GM19023 (cell line): ENCODE results near the gene ABCA2.

Experiments used
- ATAC-seq: cut with Tn5 transposase; IDR thresholded peaks from one replicate; pipeline ENCODE4 v1.9.1; 2021; ENCODE audit warnings: mild to moderate bottlenecking, moderate library complexity; ENCODE audit not compliant: unreplicated experiment

ABCA2 gene

GRCh38 chr9:136968333-136969127 is 59.5 kb downstream of the ABCA2 start:
- no peak for ATAC-seq

GRCh38 chr9:136965771-136966484 is 62.1 kb downstream of the ABCA2 start:
- no peak for ATAC-seq

GRCh38 chr9:136964833-136965422 is 63.1 kb downstream of the ABCA2 start:
- no peak for ATAC-seq

DNA sequence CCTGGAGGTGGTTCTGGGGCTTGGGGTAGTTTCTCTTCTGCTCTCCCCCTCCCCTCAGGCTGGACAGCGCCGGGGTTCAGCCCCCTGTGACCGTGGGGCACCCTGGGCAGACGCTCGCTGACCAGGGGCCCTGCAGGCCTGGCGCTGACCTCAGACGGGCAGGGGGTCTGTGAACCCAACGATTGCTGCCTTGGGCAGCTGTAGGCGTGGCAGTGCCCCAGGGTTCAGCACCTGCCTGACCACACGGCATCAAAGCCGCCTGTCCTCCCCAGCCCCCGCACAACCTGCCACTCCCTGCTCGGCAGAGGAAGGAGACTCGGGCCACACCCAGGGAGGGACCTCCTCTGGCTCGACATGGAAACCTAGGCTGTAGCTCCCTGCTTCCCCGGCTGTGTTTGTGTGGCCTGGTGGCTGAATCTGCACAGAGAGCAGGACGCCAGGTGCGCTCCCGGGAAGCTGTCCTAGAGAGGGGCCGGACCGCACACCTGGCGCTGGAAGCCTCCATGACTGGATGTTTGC is 63.8 kb downstream of the ABCA2 start:
- no peak for ATAC-seq

DNA sequence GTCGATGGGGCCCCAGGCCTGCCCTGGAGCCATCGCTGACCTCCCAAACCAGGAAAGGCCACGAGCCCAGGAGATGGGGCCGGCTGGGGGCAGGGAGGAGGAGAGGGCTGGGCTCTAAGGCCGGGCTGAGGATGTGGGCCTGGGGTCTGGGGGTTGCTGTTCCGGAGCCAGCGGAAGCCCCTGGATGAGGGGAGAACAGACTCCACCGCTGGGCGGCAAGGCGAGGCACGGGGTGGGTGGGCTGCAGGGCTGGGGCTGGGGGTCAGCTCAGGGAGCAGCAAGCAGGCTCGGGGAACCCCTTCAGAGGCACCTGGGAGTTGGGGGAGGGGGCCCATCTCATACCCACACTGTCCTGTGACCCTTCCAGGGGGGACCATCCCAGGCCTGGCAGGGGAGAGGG is 64.3 kb downstream of the ABCA2 start:
- ATAC-seq, result no peak

- ATAC-seq, result no peak
Observed at GRCh38 chr9:136963341-136963740, 64.7 kb downstream of the ABCA2 start.

- ATAC-seq, result no peak
Observed at GRCh38 chr9:136962701-136963248, 65.3 kb downstream of the ABCA2 start.

DNA sequence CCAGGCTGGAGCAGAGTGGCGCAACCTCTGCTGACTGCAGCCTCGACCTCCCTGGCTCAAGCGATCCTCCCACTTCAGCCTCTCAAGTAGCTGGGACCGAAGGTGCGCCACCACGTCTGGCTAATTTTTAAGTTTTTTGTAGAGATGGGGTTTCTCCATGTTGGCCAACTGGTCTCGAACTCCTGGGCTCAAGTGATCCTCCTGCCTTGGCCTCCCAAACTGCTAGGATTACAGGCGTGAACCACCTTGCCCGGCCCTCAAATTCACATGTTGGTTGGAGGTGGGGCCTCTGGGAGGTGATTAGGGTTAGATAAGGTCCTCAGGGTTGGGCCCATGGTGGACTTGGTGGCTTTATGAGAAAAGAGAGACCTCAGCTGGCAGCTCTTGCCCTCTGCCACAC is 65.9 kb downstream of the ABCA2 start:
- no peak for ATAC-seq

DNA sequence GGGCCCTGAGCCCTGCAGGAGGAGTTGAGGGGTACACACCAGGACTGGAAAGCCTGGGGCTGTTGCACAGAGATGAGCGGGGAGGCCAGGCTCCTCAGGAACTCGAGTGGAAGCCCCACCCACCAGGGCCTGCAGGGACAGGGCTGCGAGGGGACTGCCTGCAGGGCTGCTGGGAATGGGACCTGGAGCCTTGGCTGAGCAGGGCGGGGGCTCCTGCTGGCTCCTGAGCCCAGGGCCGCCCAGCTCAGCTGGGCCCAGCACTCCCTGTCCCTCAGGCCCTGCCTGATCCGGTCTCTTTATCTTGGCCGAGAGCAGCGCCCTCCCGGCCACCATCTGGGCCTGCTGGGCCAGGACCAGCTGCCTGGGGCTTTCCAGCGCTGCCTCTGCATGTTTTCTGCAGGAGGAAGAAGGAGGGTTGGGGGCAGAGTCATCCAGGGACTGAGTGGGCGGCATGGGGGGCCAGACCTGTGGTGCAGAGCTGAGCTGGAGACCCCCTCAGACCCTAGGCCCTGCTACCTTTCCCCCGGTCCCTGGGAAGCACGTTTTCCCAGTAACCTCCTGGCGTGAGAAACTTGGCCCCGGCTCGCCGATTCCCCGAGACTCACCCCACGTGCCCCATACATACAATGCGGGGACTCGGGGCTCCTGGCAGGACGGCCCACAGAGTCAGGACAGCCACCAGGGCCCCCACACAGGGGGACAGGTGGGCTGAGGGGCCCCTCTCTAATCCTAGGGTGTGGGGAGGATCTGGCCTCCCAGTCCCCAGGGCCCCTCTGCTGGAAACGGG is 66.6 kb downstream of the ABCA2 start:
- ATAC-seq, result no peak

DNA sequence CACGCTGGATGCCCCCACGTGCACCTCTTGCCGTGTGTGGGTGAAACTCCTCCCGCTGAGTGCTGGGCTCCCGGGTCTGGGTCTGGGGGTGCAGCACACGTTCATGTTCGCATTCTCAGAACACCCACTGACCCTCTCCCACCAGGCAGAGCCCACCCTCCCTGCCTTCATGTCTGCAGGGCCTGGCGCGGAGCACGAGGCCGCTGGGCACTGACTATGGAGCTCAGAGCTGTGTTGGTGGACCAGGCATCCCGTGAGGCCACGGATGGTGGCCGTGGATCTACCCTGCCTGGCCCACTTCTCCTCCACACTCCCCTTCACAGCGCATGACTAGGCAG is 67.1 kb downstream of the ABCA2 start:
- no peak for ATAC-seq

- ATAC-seq, result no peak
Observed at GRCh38 chr9:136960212-136960937, 67.7 kb downstream of the ABCA2 start.

DNA sequence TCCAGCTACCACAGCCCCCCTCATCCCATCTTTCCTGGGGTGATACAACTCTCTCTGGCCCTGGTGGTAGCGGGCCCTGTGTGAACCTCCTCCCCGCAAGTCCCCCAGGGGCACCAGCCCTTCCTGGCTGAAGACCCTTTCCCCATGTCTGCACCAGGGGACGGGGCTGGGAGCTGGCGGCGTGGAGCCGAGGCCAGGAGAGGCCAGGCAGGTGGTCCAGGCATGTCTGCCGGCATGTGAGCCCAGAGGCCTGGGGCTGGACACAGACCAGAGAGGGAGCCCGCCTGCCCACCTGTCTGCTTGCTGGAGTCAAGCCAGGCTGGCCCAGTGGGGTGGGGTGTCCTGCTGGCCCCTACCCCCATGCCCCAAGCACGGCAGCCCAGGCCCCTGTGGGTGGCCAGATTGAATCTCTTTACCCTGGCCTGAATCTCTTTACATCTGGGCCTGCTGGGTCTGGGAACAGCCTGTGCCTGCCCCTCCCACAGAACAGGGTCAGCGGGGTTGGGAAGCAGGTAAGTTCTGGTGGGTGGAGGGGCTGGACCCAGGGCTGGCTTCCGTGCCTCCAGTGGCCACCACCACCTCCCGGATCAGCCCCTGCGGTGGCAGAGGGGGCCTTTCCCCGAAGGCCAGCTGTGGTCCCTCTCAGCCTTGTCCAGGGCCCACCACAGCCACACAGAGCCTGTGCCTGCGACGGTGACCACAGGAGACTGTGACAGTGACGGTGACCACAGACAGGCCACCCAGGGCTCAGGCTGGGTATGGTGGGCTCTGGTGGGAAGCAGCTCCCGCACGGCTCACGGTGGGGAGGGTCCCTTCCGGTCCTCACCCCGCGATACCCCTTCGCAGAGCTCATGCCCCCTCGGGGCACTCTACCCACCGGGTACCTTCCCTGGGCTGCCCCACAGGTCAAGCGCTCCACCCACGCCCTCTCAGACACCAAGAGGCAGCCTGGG is 68.9 kb downstream of the ABCA2 start:
- ATAC-seq, result no peak

- no peak for ATAC-seq
Observed at GRCh38 chr9:136958473-136958872, 69.6 kb downstream of the ABCA2 start.

- ATAC-seq, result no peak
Observed at GRCh38 chr9:136957901-136958300, 70.1 kb downstream of the ABCA2 start.

DNA sequence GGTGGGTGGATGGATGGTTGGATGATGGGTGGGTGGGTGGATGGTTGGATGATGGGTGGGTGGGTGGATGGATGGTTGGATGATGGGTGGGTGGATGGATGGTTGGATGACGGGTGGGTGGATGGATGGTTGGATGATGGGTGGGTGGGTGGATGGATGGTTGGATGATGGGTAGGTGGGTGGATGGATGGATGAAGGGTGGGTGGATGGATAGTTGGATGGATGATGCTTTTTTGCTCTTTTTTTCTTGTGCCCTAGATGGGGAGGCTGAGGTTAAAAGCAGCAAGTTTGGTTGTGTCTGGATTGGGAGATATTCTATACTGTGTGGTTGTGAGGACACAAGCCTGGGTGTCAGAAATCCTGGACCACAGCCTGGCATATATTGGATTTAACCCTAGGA is 70.6 kb downstream of the ABCA2 start:
- ATAC-seq, result no peak
